Skeletal muscle tissue (tissue), 4 donors: ENCODE data around the gene CDH8. TPM values are rescaled to one million over a fixed set of nuclear protein-coding genes. Genes with fewer than 3 reads are reported as not detected.

ENCODE experiments used
- H3K27ac ChIP-seq: one replicate; pipeline ENCODE4 v1.7.0; 2013; ENCODE audit warnings: mild to moderate bottlenecking, low read depth, low read length, inconsistent platforms
- H3K27me3 ChIP-seq, 3 donors: one replicate each; pipeline ENCODE4 v1.7.0; 2013; ENCODE audit warnings: low read length in 3 of 3; ENCODE audit not compliant: control insufficient read depth in 3 of 3, insufficient read depth in 3 of 3
- H3K36me3 ChIP-seq, 3 donors: one replicate each; pipeline ENCODE4 v1.7.0; 2013; ENCODE audit warnings: low read length in 3 of 3; ENCODE audit not compliant: control insufficient read depth in 3 of 3, insufficient read depth in 3 of 3
- H3K4me1 ChIP-seq, 3 donors: one replicate each; pipeline ENCODE4 v1.7.0; 2013; ENCODE audit warnings: low read length in 3 of 3, mild to moderate bottlenecking in 3 of 3; ENCODE audit not compliant: control insufficient read depth in 3 of 3, insufficient read depth in 3 of 3
- H3K4me3 ChIP-seq, 3 donors: one replicate each; pipeline ENCODE4 v1.7.0; 2013; ENCODE audit warnings: low read length in 3 of 3
- H3K9ac ChIP-seq, 3 donors: one replicate each; pipeline ENCODE4 v1.7.0; 2013; ENCODE audit warnings: low read length in 3 of 3, mild to moderate bottlenecking in 3 of 3, moderate library complexity in 2 of 3, low read depth in 1 of 3
- H3K9me3 ChIP-seq, 3 donors: one replicate each; pipeline ENCODE4 v1.7.0; 2013; ENCODE audit warnings: low read length in 3 of 3; ENCODE audit not compliant: control insufficient read depth in 3 of 3
- total RNA-seq: library from RNA; depleted of rRNA; stranded (reverse); fragments of >200 nt; gene quantifications from one replicate; pipeline ENCODE4 v1.2.3, GENCODE V29; 2014
- donor health status: Osteomylitis.

Gene CDH8, protein sequence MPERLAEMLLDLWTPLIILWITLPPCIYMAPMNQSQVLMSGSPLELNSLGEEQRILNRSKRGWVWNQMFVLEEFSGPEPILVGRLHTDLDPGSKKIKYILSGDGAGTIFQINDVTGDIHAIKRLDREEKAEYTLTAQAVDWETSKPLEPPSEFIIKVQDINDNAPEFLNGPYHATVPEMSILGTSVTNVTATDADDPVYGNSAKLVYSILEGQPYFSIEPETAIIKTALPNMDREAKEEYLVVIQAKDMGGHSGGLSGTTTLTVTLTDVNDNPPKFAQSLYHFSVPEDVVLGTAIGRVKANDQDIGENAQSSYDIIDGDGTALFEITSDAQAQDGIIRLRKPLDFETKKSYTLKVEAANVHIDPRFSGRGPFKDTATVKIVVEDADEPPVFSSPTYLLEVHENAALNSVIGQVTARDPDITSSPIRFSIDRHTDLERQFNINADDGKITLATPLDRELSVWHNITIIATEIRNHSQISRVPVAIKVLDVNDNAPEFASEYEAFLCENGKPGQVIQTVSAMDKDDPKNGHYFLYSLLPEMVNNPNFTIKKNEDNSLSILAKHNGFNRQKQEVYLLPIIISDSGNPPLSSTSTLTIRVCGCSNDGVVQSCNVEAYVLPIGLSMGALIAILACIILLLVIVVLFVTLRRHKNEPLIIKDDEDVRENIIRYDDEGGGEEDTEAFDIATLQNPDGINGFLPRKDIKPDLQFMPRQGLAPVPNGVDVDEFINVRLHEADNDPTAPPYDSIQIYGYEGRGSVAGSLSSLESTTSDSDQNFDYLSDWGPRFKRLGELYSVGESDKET
- 1.0 TPM for total RNA-seq

DNA sequence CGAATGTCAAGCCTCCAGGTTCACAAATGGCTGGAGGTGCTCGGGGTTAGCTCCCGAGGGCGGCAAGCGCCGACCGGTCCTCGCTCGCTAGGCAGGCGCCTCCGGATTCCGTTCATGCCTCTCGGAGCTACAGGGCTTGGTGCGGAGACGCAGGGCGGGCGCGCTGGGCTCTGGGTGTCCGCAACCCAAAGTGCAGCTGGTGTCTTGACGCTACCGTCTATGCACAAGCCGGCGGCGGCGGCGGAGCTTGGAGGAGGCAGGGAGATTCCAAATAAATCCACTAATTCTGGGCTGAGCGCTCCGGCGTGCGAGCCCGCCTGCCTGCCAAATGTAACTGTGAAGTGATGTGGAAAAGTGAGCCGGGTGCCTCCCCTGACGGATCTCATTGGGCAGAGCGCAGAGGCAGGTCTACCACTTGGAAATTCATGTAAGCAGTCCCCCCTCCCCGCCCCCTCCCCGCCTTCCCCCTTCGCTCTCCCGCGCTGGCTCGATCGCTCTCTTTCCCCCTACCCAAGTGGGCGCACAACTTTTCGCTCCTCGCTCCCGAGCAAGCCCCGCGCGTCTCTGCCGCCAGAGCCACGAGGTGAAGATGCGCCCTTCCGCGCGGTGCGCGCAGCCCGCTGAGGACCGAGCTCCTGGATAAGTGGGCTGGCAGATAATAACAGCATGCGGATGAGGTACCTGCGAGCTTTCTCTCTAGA is at the start of gene CDH8:
Gene CDH8, minus strand, starts transcription at position 338 of the 701 bp plus-strand sequence. CDS start 15,035 bp downstream, outside the sequence.
- Histone ChIP-seq H3K36me3 (no peaks in the 10 kb centered on the region), H3K9ac (no peak within 1 kb of the TSS), H3K4me1 (peaks cover 0 to 4% (median 4%) of the 10 kb centered on the region in 3 donors), H3K4me3 (peak within 1 kb of the TSS; percentile 35 to 59 (median 40)), H3K27me3 (peaks cover 29% of the 10 kb centered on the region in 3 donors), H3K9me3 (no peaks in the 10 kb centered on the region), H3K27ac (no peak within 1 kb of the TSS)

- no peaks in the 10 kb centered on the region for H3K27me3 ChIP-seq
- H3K27ac ChIP-seq = no peak overlapping the region
- no peak overlapping the region for H3K9ac ChIP-seq
- H3K9me3 ChIP-seq = no peaks in the 10 kb centered on the region
- no peak overlapping the region for H3K4me3 ChIP-seq
- no peaks in the 10 kb centered on the region for H3K36me3 ChIP-seq
- no peaks in the 10 kb centered on the region for H3K4me1 ChIP-seq
Observed at GRCh38 chr16:62079236-62079635, 43.0 kb upstream of the CDH8 start.

DNA sequence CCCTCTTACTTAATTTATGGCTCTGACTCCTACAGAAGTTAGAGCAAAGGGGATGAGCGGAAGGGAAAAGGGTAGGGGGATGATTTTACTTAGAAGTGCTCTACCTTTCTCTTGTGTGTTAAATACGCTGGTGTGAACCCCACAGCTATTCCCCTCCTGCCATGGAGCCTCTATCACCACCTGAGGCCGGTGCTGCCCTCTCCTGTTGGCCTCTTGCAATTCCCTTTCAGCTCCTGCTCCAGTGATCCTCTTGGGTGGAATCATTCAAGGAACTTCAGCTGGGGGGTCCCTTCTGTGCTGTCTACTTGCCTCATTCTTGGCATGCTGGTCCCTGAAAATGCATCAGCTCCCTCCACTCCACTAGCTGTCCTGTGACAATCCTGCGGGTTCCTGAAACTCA is 41.8 kb upstream of the CDH8 start:
- Histone ChIP-seq H3K27me3 (no peaks in the 10 kb centered on the region), H3K9ac (no peak overlapping the region), H3K4me1 (no peaks in the 10 kb centered on the region), H3K36me3 (no peaks in the 10 kb centered on the region), H3K9me3 (no peaks in the 10 kb centered on the region), H3K27ac (no peak overlapping the region), H3K4me3 (no peak overlapping the region)

DNA sequence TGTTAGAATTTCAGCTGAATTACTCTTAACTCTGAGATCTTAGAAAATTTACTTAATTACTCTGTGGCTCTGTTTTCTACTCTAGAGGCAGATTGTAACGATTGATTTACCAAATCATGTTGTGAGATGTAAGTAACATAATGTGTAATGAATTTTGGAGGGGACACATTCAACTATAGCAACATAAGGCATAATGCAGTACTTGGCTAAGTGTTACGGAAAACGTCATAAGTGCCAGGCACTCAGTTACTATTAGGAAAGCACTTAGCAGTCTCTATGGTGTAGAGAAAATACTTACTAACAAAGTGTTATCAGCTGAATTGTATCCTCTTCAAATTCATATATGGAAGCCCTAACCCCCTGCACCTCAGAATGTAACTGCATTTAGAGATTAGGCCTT is 40.6 kb upstream of the CDH8 start:
- Histone ChIP-seq H3K4me3 (no peak overlapping the region), H3K27ac (no peak overlapping the region), H3K27me3 (no peaks in the 10 kb centered on the region), H3K9me3 (no peaks in the 10 kb centered on the region), H3K4me1 (no peaks in the 10 kb centered on the region), H3K36me3 (no peaks in the 10 kb centered on the region), H3K9ac (no peak overlapping the region)

DNA sequence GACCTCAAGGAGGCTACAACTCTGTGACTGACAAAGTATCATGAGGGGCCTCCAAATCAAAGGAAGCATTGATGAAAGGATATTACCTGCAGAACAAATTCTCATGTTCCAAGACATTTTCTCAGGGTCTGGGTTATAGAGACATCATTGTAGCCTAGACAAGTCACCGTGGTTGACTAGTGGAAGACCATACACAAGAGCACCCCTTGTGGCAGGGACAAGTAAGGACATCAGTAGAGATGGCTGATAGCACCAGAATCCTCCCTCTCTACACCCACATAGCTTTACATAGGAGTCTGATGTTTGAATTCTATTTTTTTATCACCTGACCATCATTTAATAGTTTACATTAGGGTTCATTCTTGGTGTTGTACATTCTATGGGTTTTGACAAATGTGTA is 32.5 kb upstream of the CDH8 start:
- no peak overlapping the region for H3K27ac ChIP-seq
- H3K27me3 ChIP-seq = no peaks in the 10 kb centered on the region
- no peaks in the 10 kb centered on the region for H3K36me3 ChIP-seq
- H3K4me1 ChIP-seq = no peaks in the 10 kb centered on the region
- no peak overlapping the region for H3K4me3 ChIP-seq
- no peak overlapping the region for H3K9ac ChIP-seq
- H3K9me3 ChIP-seq = no peaks in the 10 kb centered on the region

GRCh38 chr16:62067981-62068380 is 31.7 kb upstream of the CDH8 start:
- Histone ChIP-seq H3K36me3 (no peaks in the 10 kb centered on the region), H3K4me3 (no peak overlapping the region), H3K27ac (no peak overlapping the region), H3K4me1 (no peaks in the 10 kb centered on the region), H3K9me3 (no peaks in the 10 kb centered on the region), H3K27me3 (no peaks in the 10 kb centered on the region), H3K9ac (no peak overlapping the region)

DNA sequence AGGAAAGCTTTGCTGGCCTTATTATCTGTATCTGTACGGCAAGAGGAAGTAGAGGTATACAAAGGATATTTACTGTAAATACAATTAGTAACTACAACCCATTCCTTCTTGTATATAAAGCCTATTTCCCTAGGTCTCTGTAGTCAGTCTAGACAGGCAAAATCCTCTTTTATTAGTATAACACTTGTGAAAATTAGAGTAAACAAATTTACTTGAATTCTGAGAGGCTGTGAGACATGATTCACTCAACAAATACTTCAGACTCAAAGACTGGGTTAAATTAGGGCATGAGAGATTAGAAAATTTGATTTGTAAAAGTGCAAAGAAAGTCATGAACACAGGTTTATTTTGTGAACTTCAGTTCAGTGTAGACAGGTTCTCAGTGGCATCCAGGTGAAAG is 30.9 kb upstream of the CDH8 start:
- no peak overlapping the region for H3K9ac ChIP-seq
- H3K4me1 ChIP-seq = no peaks in the 10 kb centered on the region
- H3K36me3 ChIP-seq = no peaks in the 10 kb centered on the region
- no peaks in the 10 kb centered on the region for H3K9me3 ChIP-seq
- H3K27me3 ChIP-seq = no peaks in the 10 kb centered on the region
- no peak overlapping the region for H3K4me3 ChIP-seq
- no peak overlapping the region for H3K27ac ChIP-seq

- Histone ChIP-seq H3K4me3 (no peak overlapping the region), H3K9me3 (no peaks in the 10 kb centered on the region), H3K9ac (no peak overlapping the region), H3K4me1 (no peaks in the 10 kb centered on the region), H3K27me3 (no peaks in the 10 kb centered on the region), H3K27ac (no peak overlapping the region), H3K36me3 (no peaks in the 10 kb centered on the region)
Observed at GRCh38 chr16:62066747-62067146, 30.5 kb upstream of the CDH8 start.

- H3K27me3 ChIP-seq = no peaks in the 10 kb centered on the region
- no peaks in the 10 kb centered on the region for H3K9me3 ChIP-seq
- H3K4me3 ChIP-seq = no peak overlapping the region
- H3K27ac ChIP-seq = no peak overlapping the region
- no peaks in the 10 kb centered on the region for H3K4me1 ChIP-seq
- no peaks in the 10 kb centered on the region for H3K36me3 ChIP-seq
- H3K9ac ChIP-seq = no peak overlapping the region
Observed at GRCh38 chr16:62064173-62064572, 27.9 kb upstream of the CDH8 start.

DNA sequence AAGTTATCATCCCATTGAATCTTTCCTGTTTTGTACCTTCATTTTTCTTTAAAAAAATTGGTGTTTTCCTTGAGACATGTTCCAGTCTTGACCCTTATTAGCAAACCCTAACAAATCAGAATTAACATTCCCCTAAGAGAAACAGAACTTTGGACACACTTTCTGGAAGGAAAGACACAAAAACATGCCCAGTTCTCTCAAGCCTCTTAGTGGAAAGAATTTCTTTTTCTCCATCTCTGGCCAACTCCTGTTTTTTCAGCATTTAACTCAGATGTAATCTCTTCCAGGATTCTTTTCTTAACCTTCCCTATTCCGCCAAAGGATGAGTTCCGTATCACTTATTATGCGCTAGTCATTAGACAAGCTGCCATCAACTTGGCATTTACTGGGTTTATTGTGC is 23.9 kb upstream of the CDH8 start:
- H3K9ac ChIP-seq = no peak overlapping the region
- no peak overlapping the region for H3K27ac ChIP-seq
- H3K36me3 ChIP-seq = no peaks in the 10 kb centered on the region
- no peaks in the 10 kb centered on the region for H3K27me3 ChIP-seq
- no peaks in the 10 kb centered on the region for H3K4me1 ChIP-seq
- no peak overlapping the region for H3K4me3 ChIP-seq
- H3K9me3 ChIP-seq = no peaks in the 10 kb centered on the region
